PC-9 (cell line): ENCODE results near the gene DUSP2.

ENCODE experiments used
- CTCF ChIP-seq: fragments of 200-600 bp; sonication (generic); conservative IDR thresholded peaks from 2 replicates; pipeline ENCODE4 v1.6.1; 2017; ENCODE audit warnings: mixed run types, antibody characterized with exemption, mild to moderate bottlenecking, moderate library complexity
- EZH2 ChIP-seq: fragments of 200-600 bp; sonication (generic); IDR thresholded peaks from 2 replicates; pipeline ENCODE4 v1.8.0; 2017; ENCODE audit warnings: antibody characterized with exemption, low read depth

GRCh38 chr2:96143231-96143847, 1.9 kb downstream of the DUSP2 start:
- TF ChIP-seq CTCF, result no peak
- TF ChIP-seq EZH2, result no peak
